Measurements from ENCODE around the gene ZGPAT. TPM values are rescaled to one million over a fixed set of nuclear protein-coding genes. Genes with fewer than 3 reads are reported as not detected.

ZGPAT gene
- total RNA-seq, 4 donors from 2014 or later, result 13.9 to 20.0 (median 16.6) TPM

DNA sequence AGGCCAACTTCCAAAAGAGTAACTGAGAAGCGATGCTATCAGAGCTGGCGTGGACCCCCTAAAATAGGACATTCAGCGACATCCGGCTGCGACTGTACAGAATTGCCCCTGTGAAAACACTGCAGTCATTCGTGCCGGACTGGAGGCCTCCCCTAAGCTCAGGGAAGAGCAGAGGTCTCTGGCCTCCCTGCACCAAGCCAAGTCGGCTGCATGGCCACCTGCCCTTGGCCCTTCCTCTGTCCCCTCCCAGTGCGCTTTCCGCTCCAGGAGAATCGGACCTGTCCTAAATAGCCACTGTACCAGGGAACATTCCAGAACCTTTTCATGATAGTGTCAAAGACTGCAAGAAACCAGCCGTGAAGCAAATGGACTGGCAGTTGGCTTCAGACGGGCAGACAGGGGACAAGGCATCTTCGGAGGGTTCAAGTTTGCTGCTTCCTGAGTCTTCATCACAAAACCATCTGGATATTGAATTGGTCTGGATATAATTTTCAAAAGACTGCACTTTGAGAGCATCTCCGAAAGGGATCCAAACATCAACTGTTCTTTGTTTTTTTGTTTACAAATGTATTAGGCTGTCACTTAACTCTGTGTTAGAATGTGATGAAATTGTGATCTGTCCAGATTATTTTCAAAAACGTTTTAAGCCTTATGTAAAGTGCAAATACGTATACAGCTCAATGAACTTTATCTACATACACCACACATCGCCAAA lies 48.3 kb downstream of the ZGPAT start:
- TF ChIP-seq CTCF (IDR thresholded peaks at IDR 0.05; ENCODE audit: low read depth), result no peak

GRCh38 chr20:63756648-63756991 lies 48.8 kb downstream of the ZGPAT start:
- TF ChIP-seq CTCF (IDR thresholded peaks at IDR 0.05; ENCODE audit: low read depth), result no peak

DNA sequence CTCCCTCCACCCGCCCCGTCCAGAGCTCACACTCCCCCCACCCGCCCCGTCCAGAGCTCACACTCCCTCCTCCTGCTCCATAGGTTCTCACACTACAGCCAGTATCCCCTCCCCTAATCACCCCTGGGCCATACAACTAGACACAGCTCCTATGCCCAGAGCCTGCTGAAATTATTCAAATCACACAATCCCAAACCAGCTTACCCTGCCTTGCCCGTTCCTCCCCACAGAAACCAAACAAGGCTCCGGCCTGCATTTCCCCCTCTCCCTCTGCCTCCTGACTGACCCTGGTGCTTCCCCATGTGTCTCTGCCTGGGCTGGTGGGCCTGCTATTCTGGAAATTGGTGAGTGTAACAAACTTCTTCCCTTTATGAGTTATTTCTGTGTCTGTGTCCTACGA lies 50.3 kb downstream of the ZGPAT start:
- TF ChIP-seq CTCF (IDR thresholded peaks at IDR 0.05; ENCODE audit: low read depth), result no peak

GRCh38 chr20:63759377-63759901 lies 51.6 kb downstream of the ZGPAT start:
- TF ChIP-seq CTCF (IDR thresholded peaks at IDR 0.05; ENCODE audit: low read depth), result no peak

GRCh38 chr20:63765082-63765873 lies 57.4 kb downstream of the ZGPAT start:
- TF ChIP-seq CTCF (IDR thresholded peaks at IDR 0.05; ENCODE audit: low read depth), result no peak

DNA sequence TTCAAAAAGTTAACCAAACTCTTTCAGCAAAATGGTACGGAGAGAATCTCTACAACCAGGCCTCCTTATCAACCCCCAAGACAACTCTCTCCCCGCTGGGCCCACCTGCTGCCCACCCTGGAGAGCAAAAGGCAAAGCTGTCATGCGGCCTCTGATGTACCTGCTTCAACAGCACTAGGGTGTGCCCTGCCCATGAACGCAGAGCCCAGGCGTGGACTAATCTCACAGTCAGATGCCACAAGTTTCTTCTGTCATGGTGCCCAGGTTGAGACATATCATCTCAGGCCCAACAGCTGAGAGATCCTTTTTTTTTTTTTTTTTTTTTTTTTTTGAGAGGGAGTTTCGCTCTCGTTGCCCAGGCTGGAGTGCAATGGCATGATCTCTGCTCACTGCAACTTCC lies 58.1 kb downstream of the ZGPAT start:
- no peak for TF ChIP-seq CTCF (IDR thresholded peaks at IDR 0.05; ENCODE audit: low read depth)

DNA sequence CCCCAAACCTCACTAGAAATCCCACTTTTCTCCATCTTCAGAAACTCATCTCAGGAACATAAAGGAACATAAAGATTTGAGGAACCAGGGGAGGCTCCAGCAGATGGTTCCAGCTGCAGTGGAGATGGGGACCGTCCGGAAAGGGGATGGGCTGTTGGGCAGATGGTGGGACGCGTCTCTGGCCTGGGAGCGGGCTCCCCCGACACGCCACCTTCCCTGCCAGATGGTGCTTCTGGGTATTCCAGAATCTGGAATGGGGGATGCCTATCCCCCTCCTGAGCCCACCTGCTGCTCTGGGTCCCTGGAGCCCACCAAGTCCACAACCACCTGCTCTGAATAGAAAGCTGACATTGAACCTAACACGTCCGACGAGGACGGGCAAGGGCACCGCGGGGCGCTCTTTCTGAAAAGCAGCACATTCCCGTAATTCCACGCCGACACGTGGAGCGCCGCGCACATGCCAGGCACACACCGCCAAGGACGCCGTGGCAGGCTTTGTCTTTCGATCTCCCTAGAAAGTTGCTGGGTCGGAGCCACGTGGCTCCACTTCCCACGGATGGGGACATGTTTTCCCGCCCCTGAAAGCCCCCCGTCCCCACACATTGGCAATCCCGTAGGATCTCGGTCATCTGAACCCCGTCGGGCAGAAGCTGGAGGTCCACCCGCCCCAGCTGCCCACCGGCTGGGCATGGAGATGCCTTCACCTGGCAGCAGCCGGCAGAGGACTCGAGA lies 59.0 kb downstream of the ZGPAT start:
- no peak for TF ChIP-seq CTCF (IDR thresholded peaks at IDR 0.05; ENCODE audit: low read depth)
